Skeletal muscle satellite cell (primary cell): Measurements from ENCODE around the gene MIEN1.
"Not testable (repeated sequence)": the region's sequence is repeated elsewhere in the genome, so short reads cannot be mapped to it uniquely, and the experiment has no call there.

Experiments used
- H3K27me3 ChIP-seq: 2 replicates; pipeline ENCODE4 v1.7.0; 2013; ENCODE audit warnings: low read length; ENCODE audit not compliant: control insufficient read depth, insufficient read depth
- H3K36me3 ChIP-seq: 2 replicates; pipeline ENCODE4 v1.7.0; 2013; ENCODE audit warnings: mild to moderate bottlenecking, control low read depth, low read length; ENCODE audit not compliant: insufficient read depth
- H3K4me1 ChIP-seq: 2 replicates; pipeline ENCODE4 v1.7.0; 2013; ENCODE audit warnings: low read length; ENCODE audit not compliant: control insufficient read depth, insufficient read depth
- H3K4me2 ChIP-seq: 2 replicates; pipeline ENCODE4 v1.7.0; 2013; ENCODE audit warnings: mild to moderate bottlenecking, low read length
- H3K4me3 ChIP-seq: 2 replicates; pipeline ENCODE4 v1.7.0; 2013; ENCODE audit warnings: low read length
- H3K9ac ChIP-seq: 2 replicates; pipeline ENCODE4 v1.7.0; 2013; ENCODE audit warnings: mild to moderate bottlenecking, low read depth, low read length, moderate library complexity
- H3K9me3 ChIP-seq: replicated peaks from 2 replicates; pipeline ENCODE4 v1.7.0; 2013; ENCODE audit warnings: mild to moderate bottlenecking, control low read depth, low read length

The MIEN1 gene

DNA sequence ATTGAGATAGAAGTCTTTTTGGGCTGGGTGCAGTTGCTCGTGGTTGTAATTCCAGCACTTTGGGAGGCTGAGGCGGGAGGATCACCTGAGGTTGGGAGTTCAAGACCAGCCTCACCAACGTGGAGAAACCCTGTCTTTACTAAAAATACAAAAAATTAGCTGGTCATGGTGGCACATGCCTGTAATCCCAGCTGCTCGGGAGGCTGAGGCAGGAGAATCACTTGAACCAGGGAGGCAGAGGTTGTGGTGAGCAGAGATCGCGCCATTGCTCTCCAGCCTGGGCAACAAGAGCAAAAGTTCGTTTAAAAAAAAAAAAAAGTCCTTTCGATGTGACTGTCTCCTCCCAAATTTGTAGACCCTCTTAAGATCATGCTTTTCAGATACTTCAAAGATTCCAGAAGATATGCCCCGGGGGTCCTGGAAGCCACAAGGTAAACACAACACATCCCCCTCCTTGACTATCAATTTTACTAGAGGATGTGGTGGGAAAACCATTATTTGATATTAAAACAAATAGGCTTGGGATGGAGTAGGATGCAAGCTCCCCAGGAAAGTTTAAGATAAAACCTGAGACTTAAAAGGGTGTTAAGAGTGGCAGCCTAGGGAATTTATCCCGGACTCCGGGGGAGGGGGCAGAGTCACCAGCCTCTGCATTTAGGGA lies 31.0 kb downstream of the MIEN1 start:
- not testable (repeated sequence) for H3K27me3 ChIP-seq, H3K9me3 ChIP-seq, H3K36me3 ChIP-seq
- peak overlapping the region; percentile 91 for H3K4me3 ChIP-seq
- H3K4me1 ChIP-seq, result peaks cover 13% of the 10 kb centered on the region
- peak overlapping the region; percentile 89 for H3K9ac ChIP-seq
- peak overlapping the region; percentile 99 for H3K4me2 ChIP-seq

DNA sequence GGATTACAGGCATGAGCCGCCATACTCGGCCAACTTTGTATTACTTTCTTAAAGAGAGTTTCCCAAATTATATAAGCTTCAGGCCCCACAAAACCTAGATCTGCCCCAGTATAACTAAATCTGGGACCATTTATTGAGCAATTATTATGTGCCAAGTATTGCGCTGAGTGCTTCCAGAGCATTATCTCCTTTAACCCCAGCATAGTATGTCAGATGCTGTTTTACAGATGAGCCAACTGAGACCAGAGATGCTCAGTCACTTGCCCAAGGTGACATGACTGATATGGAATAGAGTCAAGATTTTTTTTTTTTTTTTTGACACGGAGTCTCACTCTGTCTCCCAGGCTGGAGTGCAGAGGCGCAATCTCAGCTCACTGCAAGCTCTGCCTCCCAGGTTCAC lies 32.4 kb downstream of the MIEN1 start:
- peaks cover 13% of the 10 kb centered on the region for H3K4me1 ChIP-seq
- no peak overlapping the region for H3K4me2 ChIP-seq

DNA sequence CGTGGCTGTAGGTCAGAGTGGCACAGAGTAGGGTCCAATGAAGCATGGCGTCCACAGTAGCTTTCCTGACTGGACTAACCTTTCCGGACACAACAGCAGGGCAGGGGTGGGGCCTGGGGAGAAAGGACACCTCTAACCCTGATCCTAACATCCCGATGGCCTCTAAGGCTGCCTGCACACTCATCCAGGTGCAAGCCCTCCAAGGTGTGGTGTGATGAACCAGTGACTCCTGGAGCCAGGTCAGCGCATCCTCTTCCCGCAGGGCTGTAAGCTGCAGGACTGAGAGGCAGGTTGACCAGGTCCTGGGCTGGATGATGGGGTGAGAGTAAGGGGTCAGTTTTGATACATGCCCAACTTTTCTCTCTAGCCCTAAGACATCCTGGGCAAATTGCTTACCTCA lies 33.6 kb downstream of the MIEN1 start:
- Histone ChIP-seq H3K4me2 (no peak overlapping the region), H3K4me3 (no peak overlapping the region), H3K4me1 (peaks cover 12% of the 10 kb centered on the region), H3K9ac (no peak overlapping the region), H3K36me3 (no peaks in the 10 kb centered on the region), H3K9me3 (no peaks in the 10 kb centered on the region), H3K27me3 (no peaks in the 10 kb centered on the region)

More for the DNA sequence above, 32.4 kb downstream of the MIEN1 start:
- Histone ChIP-seq H3K4me3 (no peak overlapping the region), H3K9ac (no peak overlapping the region), H3K36me3 (no peaks in the 10 kb centered on the region), H3K9me3 (no peaks in the 10 kb centered on the region), H3K27me3 (no peaks in the 10 kb centered on the region)

GRCh38 chr17:39695089-39695474 lies 35.2 kb downstream of the MIEN1 start:
- Histone ChIP-seq H3K4me3 (no peak overlapping the region), H3K4me1 (peaks cover 4% of the 10 kb centered on the region), H3K27me3 (no peaks in the 10 kb centered on the region), H3K9ac (no peak overlapping the region), H3K9me3 (no peaks in the 10 kb centered on the region), H3K4me2 (no peak overlapping the region), H3K36me3 (no peaks in the 10 kb centered on the region)

GRCh38 chr17:39694593-39694992 lies 35.7 kb downstream of the MIEN1 start:
- H3K4me1 ChIP-seq, result peaks cover 4% of the 10 kb centered on the region
- H3K27me3 ChIP-seq, result no peaks in the 10 kb centered on the region
- H3K4me2 ChIP-seq, result no peak overlapping the region
- no peak overlapping the region for H3K4me3 ChIP-seq
- no peak overlapping the region for H3K9ac ChIP-seq
- H3K9me3 ChIP-seq, result no peaks in the 10 kb centered on the region
- no peaks in the 10 kb centered on the region for H3K36me3 ChIP-seq

DNA sequence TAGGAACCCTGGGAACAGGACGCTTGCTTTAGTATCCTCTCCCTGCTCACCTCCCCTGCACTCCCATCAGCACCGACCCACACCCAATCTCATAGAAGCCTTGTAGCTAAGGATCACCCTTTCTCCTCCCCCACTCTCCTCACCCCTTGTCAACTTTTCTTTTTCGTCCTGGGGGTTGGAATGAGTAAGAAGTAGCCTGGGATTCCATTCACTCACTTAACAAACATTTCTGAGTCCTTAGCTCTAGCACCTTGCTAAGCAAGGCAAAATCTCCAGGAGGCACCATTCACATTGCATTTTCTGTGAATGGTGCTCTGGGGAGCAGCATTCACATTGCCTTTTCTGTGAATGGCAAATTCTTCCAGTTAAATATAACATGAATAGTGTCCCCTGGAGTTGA lies 41.4 kb downstream of the MIEN1 start:
- H3K36me3 ChIP-seq, result peaks cover 2% of the 10 kb centered on the region
- H3K9me3 ChIP-seq, result no peaks in the 10 kb centered on the region
- peak overlapping the region; percentile 74 for H3K4me3 ChIP-seq
- peak overlapping the region; percentile 82 for H3K4me2 ChIP-seq
- H3K27me3 ChIP-seq, result no peaks in the 10 kb centered on the region
- peak overlapping the region; percentile 81 for H3K9ac ChIP-seq
- H3K4me1 ChIP-seq, result peaks cover 11% of the 10 kb centered on the region

- Histone ChIP-seq H3K4me2 (peak overlapping the region; percentile 82), H3K27me3 (no peaks in the 10 kb centered on the region), H3K4me3 (peak overlapping the region; percentile 74), H3K9ac (peak overlapping the region; percentile 81), H3K36me3 (peaks cover 2% of the 10 kb centered on the region), H3K9me3 (no peaks in the 10 kb centered on the region), H3K4me1 (peaks cover 11% of the 10 kb centered on the region)
Observed at GRCh38 chr17:39688475-39688835, 41.9 kb downstream of the MIEN1 start.

DNA sequence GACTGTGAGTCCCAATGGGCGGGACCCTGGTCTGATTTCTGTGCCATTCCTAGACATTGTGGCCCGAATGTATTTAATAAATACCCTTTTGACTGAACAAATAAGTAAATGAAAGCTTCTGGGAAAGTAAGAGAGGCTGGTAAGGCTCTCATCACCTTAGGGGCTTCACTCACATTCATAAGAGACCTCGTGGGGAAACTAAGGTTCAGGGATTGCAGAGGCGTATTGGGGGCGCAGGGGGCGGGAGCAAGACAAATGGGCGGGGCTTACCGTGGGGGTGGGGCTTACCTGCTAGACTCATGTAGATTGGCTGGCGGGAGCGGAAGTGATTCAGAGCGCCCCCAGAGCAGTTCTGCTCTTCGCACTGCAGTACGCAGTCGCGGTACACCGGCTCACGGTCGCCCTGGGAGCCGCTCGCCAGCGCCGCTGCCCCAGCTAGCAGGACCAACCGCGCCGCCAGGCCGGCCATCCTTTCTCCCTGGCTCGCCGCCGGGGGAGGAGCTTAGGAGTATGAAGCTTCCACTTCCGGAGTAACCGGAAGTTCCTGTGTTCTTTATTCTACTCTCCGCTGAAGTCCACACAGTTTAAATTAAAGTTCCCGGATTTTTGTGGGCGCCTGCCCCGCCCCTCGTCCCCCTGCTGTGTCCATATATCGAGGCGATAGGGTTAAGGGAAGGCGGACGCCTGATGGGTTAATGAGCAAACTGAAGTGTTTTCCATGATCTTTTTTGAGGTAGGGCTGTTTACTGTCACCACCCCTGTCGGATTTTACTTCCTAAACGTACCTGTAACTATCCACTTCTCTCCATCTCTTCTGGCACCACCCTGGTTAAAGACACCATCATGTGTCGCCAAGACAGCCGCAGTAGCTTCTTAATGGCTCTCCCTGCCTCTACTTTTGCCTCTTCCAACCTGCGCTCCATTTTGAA lies 42.5 kb downstream of the MIEN1 start, which contains the start of gene PGAP3:
Gene PGAP3 (minus strand): TSS at position 512 of the 929 bp plus-strand sequence. CDS start 43 bp downstream, at position 469.
- H3K27me3 ChIP-seq, result no peaks in the 10 kb centered on the region
- no peaks in the 10 kb centered on the region for H3K9me3 ChIP-seq
- H3K36me3 ChIP-seq, result peaks cover 2% of the 10 kb centered on the region
- peak within 1 kb of the TSS; percentile 74 for H3K4me3 ChIP-seq
- H3K4me2 ChIP-seq, result peak within 1 kb of the TSS; percentile 82
- peaks cover 11% of the 10 kb centered on the region for H3K4me1 ChIP-seq
- peak within 1 kb of the TSS; percentile 81 for H3K9ac ChIP-seq

GRCh38 chr17:39687101-39687545 lies 43.2 kb downstream of the MIEN1 start:
- Histone ChIP-seq H3K27me3 (no peaks in the 10 kb centered on the region), H3K9me3 (no peaks in the 10 kb centered on the region), H3K4me3 (peak overlapping the region; percentile 74), H3K4me2 (peak overlapping the region; percentile 82), H3K4me1 (peaks cover 11% of the 10 kb centered on the region), H3K36me3 (peaks cover 2% of the 10 kb centered on the region), H3K9ac (no peak overlapping the region)

DNA sequence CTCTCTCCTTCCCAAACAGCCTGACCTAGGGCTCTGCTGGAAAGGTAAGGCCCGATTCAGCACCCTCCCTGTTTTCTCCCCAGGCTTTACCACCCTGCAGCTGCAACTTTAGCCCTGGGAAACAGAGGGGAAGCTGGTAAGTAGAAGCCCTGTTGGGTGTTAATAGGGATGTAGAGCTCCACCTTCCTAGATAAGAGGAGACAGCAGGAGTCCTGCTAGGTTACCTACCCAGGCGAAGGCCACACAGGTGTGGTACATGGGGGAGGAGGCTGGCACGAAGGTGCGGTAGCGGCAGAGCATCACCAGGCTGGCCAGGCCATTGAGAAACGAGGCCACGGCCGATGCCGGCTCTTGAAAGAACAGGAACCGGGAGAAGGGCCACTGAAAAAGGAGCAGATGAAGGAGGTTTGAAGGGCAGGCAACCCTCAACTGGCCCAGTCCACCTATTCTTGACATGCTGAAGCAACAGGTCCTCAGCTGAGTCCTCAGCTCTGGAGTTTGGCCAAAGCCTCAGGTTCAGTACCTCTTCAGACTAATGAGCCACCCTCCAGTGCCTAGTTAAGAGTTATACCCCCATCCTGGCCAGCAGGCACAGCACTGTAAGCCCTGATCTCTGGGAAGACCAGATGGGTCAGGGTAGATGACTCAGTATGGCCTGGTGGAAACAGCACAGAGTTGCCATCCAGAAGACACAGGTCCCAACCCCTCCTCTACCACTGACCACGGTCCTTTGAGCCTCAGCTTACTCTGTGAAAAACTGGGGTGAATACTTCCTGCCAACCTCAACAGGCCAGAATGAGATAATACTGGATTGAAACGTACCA lies 45.8 kb downstream of the MIEN1 start:
- Histone ChIP-seq H3K4me1 (peaks cover 11% of the 10 kb centered on the region), H3K36me3 (peaks cover 2% of the 10 kb centered on the region), H3K27me3 (no peaks in the 10 kb centered on the region), H3K9ac (no peak overlapping the region), H3K4me3 (no peak overlapping the region), H3K9me3 (no peaks in the 10 kb centered on the region), H3K4me2 (no peak overlapping the region)

GRCh38 chr17:39683295-39683939 lies 46.9 kb downstream of the MIEN1 start:
- no peak overlapping the region for H3K4me3 ChIP-seq

More at GRCh38 chr17:39683295-39683939, 46.9 kb downstream of the MIEN1 start:
- Histone ChIP-seq H3K4me2 (no peak overlapping the region), H3K4me1 (peaks cover 3% of the 10 kb centered on the region), H3K36me3 (peaks cover 2% of the 10 kb centered on the region), H3K9me3 (no peaks in the 10 kb centered on the region), H3K27me3 (no peaks in the 10 kb centered on the region), H3K9ac (no peak overlapping the region)
